GM06990 (cell line): ENCODE data around the gene ZW10.
"Not testable (repeated sequence)": the region's sequence is repeated elsewhere in the genome, so short reads cannot be mapped to it uniquely, and the experiment has no call there.

Experiments used
- DNase-seq: peaks from one replicate; pipeline ENCODE4 v3.0.0-alpha.2; 2011; ENCODE audit not compliant: insufficient read length; ENCODE audit errors: extremely low read depth
- H3K27me3 ChIP-seq: replicated peaks from 2 replicates; pipeline ENCODE4 v1.6.0; 2011; ENCODE audit warnings: low read length; ENCODE audit not compliant: control insufficient read depth, insufficient read depth
- H3K36me3 ChIP-seq: 2 replicates; pipeline ENCODE4 v1.5.1; 2011; ENCODE audit warnings: low read length; ENCODE audit not compliant: control insufficient read depth, insufficient read depth
- H3K4me3 ChIP-seq: replicated peaks from 2 replicates; pipeline ENCODE4 v1.5.1; 2011; ENCODE audit warnings: low read depth, mild to moderate bottlenecking, control low read depth, low read length
- TF ChIP-seq, protein P1 (sequence below): IDR thresholded peaks from 2 replicates; pipeline ENCODE4 v1.5.1; 2011; ENCODE audit warnings: low read length, control low read depth, mild to moderate bottlenecking, inconsistent platforms; ENCODE audit not compliant: insufficient read depth, poor library complexity, severe bottlenecking

The ZW10 gene

DNA sequence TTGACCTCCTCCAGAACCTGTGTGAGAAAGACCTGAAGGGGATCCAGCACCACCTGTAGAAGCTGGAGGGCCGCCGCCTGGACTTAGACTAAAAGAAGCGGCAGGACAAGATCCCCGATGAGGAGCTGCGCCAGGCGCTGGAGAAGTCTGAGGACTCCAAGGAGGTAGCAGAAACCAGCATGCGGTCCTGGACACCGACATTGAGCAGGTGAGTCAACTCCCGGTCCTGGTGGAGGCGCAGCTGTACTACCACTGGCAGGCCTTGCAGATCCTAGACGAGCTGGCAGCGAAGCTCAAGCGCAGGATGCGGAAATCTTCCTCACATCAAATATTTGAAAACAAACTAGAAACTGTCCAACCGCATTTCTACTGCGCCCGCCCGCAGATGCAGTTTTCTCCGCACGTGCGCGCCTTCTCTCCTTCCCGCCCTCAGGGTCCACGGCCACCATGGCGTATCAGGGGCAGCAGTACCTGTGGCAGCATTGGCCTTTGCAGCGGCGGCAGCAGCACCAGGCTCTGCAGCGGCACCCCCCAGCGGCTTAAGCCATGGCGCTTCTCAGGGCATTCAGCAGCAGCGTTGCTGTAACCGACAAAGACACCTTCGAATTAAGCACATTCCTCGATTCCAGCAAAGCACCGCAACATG is 16.3 kb upstream of the ZW10 start:
- TF ChIP-seq, protein P1, sequence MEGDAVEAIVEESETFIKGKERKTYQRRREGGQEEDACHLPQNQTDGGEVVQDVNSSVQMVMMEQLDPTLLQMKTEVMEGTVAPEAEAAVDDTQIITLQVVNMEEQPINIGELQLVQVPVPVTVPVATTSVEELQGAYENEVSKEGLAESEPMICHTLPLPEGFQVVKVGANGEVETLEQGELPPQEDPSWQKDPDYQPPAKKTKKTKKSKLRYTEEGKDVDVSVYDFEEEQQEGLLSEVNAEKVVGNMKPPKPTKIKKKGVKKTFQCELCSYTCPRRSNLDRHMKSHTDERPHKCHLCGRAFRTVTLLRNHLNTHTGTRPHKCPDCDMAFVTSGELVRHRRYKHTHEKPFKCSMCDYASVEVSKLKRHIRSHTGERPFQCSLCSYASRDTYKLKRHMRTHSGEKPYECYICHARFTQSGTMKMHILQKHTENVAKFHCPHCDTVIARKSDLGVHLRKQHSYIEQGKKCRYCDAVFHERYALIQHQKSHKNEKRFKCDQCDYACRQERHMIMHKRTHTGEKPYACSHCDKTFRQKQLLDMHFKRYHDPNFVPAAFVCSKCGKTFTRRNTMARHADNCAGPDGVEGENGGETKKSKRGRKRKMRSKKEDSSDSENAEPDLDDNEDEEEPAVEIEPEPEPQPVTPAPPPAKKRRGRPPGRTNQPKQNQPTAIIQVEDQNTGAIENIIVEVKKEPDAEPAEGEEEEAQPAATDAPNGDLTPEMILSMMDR = no peak
- no peaks in the 10 kb centered on the region; the same call in 1 of the 2 replicates for H3K27me3 ChIP-seq
- DNase-seq = no peak
- no peaks in the 10 kb centered on the region for H3K36me3 ChIP-seq
- H3K4me3 ChIP-seq = no peak overlapping the region

DNA sequence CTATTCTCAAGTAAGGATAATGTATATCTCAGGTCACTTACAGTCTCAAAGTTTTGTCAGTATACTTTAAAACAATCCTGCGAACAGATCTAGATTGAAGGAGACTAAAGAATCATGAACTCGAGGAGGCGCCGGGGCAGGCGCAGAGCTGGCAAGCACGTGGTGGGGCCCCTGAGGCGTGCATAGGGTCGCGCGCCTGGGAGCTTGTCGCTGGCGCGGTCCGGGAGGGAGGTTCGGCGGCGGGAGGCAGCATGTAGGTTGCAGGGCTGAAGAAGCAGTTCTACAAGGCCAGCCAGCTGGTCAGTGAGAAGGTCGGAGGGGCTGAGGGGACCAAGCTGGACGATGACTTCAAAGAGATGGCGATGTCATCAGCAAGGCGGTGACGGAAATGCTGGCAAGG is 15.5 kb upstream of the ZW10 start:
- H3K27me3 ChIP-seq, H3K4me3 ChIP-seq, DNase-seq, H3K36me3 ChIP-seq: not testable (repeated sequence)

DNA sequence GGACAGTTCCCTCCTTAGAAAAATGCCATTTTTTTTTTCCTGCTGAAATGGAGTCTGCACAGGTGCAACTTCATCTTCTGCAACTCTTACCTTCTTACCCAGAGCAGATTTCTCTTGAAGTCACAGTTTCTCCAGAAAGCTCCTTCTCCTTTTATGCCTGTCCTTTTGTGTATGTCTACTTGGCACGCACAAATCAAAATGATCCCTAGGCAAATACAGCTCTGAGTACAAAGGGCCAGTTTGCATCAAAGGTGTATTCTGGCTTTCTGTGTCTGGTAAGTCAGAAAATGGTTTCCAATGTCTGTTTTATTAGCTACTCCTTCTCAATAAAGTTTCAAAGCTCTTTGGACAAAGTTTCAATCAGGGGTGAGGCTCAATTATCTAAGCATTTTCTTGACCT is 8.6 kb upstream of the ZW10 start:
- no peak for DNase-seq
- H3K27me3 ChIP-seq = no peaks in the 10 kb centered on the region; the same call in 1 of the 2 replicates
- TF ChIP-seq, protein P1 = no peak
- H3K4me3 ChIP-seq = no peak overlapping the region
- H3K36me3 ChIP-seq = no peaks in the 10 kb centered on the region

DNA sequence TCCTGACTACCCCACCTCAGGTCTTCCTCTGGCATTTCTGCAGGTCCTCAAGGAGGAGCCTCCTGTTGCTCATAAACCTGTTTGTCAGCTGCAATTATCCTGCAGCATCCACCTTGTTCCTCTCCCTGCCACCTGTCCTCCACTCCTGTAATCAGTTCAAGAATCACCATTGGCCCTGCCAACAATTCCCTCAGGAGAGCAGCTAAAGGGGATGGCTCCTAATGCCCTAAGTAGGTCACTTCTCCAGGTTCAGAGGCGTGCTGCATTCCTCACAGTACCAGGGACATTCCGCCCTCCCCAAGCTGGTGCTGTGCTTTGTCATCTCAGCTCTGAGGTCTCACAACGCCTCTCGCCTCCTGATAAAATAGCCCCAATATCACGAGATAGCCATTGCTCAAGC is 8.2 kb upstream of the ZW10 start:
- DNase-seq = no peak
- TF ChIP-seq, protein P1 = no peak
- H3K36me3 ChIP-seq = no peaks in the 10 kb centered on the region

DNA sequence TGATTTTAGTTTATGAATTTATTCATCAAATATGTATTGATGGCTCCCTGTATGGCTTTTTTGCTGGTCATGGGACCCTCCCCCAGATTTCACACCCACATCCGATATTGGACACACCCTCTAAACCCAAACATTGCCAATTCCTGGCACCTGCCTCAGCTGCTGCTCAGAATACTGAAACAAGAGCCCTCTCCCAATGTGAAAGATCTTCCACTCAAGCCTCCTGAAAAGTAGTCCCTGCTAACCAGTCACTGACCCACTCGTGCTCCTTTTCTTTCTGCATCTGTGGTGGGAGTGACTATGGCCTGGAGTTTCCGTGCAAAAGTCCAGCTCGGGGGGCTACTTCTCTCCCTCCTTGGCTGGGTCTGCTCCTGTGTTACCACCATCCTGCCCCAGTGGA is 6.0 kb upstream of the ZW10 start, which contains the start of gene CLDN25:
Gene CLDN25, plus strand, starts transcription at position 301 of the 400 bp plus-strand sequence. Its CDS starts 0 bp downstream, at position 301.
- no peak within 1 kb of the TSS for H3K4me3 ChIP-seq
- no peak for DNase-seq
- no peaks in the 10 kb centered on the region for H3K36me3 ChIP-seq
- H3K27me3 ChIP-seq = no peaks in the 10 kb centered on the region
- TF ChIP-seq, protein P1 = no peak

More for the DNA sequence above, 8.2 kb upstream of the ZW10 start:
- no peak overlapping the region for H3K4me3 ChIP-seq
- no peaks in the 10 kb centered on the region; the same call in 1 of the 2 replicates for H3K27me3 ChIP-seq

DNA sequence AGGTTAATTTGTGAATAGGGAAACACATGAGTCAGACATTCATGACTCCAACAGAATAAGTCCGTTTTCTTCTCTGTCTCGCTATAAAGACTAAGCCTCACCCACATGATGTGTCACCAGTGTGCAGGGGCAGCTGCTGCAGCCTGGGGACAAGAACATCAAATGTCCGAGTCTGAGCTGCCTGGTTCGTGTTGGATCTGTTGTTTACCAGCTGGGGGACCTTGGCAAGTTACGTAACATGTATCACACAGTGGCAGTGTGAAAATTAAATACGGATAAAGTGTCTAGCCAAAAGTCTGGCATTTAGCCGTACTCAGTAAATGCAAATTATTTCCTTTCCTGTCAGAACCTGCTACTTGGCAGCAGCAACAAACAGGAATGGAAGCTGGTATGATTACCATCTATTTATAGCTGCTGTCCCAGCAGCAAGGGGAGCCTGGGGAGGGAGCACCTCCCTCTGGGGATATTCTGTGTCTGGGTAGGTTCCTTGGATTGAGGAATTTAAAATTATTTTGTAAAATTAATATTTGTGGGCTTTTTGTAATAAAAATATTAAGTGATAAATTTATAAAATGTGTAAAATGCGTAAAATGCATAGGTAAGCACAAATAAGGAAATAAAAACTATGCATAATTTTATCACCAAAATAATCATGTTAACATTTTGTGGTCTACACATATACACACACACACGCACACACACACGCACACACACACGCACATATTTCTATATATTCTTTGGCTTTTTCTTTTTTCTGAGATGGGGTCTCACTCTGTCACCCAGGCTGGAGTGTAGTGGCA is 4.8 kb upstream of the ZW10 start:
- no peak for DNase-seq
- Histone ChIP-seq H3K36me3 (no peaks in the 10 kb centered on the region), H3K27me3 (no peaks in the 10 kb centered on the region), H3K4me3 (no peak overlapping the region)
- TF ChIP-seq, protein P1 = no peak
